ENCODE measurements around the gene CCNY. TPM values are rescaled to one million over a fixed set of nuclear protein-coding genes. Genes with fewer than 3 reads are reported as not detected.

CCNY gene
- total and polyA plus RNA-seq, 2 donors (not counting 1 experiment from before 2014, with no cell fraction given), result 34.1 to 64.9 TPM

DNA sequence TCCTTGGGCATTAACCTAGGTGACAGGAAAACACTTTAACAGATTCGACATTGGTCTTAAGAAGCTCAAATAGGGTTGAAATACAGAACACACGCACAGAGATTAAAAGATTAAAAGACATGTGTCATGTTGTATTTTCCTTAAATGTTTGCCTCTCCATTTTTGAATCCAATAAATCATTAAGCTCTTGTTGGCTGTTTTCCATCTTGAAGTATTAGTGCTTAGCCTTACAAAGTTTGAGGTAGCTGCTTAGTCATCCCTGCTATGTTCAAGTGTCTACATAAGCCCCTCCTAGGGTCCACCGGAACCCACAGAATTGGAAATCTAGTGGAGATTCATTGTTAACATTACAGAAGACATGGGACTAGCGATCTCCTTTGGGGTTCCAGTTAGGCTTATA is 256.1 kb downstream of the CCNY start:
- CTCF ChIA-PET, result interaction anchor here (0.6 kb wide), 1 partner anchor 260 kb away, joined by 4 read pairs; no protein-coding TSS in a partner anchor

More for the DNA sequence above, 256.1 kb downstream of the CCNY start:
- no CpG with 5 or more reads among the region's 4 CpGs for WGBS (ENCODE audit: insufficient coverage)
- Histone ChIP-seq H3K36me3 (replicated peaks in 1 of 2; ENCODE audit: control extremely low read depth in 1 of 2, control insufficient read depth in 1 of 2, extremely low read depth in 1 of 2, insufficient read depth in 2 of 2, low read length in 1 of 2) (no peaks in the 10 kb centered on the region), H3K27me3 (replicated peaks in 1 of 4; ENCODE audit: control extremely low read depth in 1 of 4, control insufficient read depth in 3 of 4, insufficient read depth in 4 of 4, low read length in 3 of 4) (peaks cover 0 to 4% (median 1%) of the 10 kb centered on the region in 4 experiments), H3K4me2 (replicated peaks; ENCODE audit: low read depth, low read length, poor library complexity, severe bottlenecking) (no peak overlapping the region), H4K20me1 (ENCODE audit: control insufficient read depth, insufficient read depth, low read length, poor library complexity, severe bottlenecking) (no peaks in the 10 kb centered on the region), H3K9ac (ENCODE audit: low read length) (no peak overlapping the region), H3K4me3 (ENCODE audit: control extremely low read depth in 1 of 5, extremely low read depth in 1 of 5, insufficient read depth in 1 of 5, low read depth in 2 of 5, low read length in 4 of 5) (no peak overlapping the region), H3K79me2 (ENCODE audit: control insufficient read depth, insufficient read depth, low read length) (no peaks in the 10 kb centered on the region), H3K27ac (ENCODE audit: low read length in 2 of 2) (no peak overlapping the region), H3K9me3 (ENCODE audit: control extremely low read depth in 1 of 3, control insufficient read depth in 2 of 3, insufficient read depth in 1 of 3, low read length in 2 of 3) (peaks cover 4 to 20% (median 7%) of the 10 kb centered on the region in 3 donors), H3K4me1 (ENCODE audit: control insufficient read depth in 2 of 2, insufficient read depth in 2 of 2, low read length in 2 of 2) (no peaks in the 10 kb centered on the region), H2AFZ (ENCODE audit: insufficient read depth, low read depth, low read length, poor library complexity, severe bottlenecking) (no peak overlapping the region)
- no peak for DNase-seq
- TF ChIP-seq, protein P1, sequence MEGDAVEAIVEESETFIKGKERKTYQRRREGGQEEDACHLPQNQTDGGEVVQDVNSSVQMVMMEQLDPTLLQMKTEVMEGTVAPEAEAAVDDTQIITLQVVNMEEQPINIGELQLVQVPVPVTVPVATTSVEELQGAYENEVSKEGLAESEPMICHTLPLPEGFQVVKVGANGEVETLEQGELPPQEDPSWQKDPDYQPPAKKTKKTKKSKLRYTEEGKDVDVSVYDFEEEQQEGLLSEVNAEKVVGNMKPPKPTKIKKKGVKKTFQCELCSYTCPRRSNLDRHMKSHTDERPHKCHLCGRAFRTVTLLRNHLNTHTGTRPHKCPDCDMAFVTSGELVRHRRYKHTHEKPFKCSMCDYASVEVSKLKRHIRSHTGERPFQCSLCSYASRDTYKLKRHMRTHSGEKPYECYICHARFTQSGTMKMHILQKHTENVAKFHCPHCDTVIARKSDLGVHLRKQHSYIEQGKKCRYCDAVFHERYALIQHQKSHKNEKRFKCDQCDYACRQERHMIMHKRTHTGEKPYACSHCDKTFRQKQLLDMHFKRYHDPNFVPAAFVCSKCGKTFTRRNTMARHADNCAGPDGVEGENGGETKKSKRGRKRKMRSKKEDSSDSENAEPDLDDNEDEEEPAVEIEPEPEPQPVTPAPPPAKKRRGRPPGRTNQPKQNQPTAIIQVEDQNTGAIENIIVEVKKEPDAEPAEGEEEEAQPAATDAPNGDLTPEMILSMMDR (IDR thresholded peaks at IDR 0.05), result no peak
- TF ChIP-seq EZH2 (IDR thresholded peaks at IDR 0.05; ENCODE audit: borderline replicate concordance, insufficient read depth, low read depth, low read length, poor library complexity, severe bottlenecking), result no peak
- peaks cover 5% of the 10 kb centered on the region for H3K9me3 Mint-ChIP-seq (ENCODE audit: insufficient read depth)
- H3K27me3 Mint-ChIP-seq, result peaks cover 14% of the 10 kb centered on the region
- no peaks in the 10 kb centered on the region for H3K4me1 Mint-ChIP-seq
- ATAC-seq (ENCODE audit: low read depth), result no peak
- POLR2A ChIA-PET, result no interaction called here
- H3K4me3 Mint-ChIP-seq, result no peak overlapping the region
- intact Hi-C loops (cut with micrococcal nuclease), result no loop called here
- H3K27ac Mint-ChIP-seq, result no peak overlapping the region
